BJ (cell line): ENCODE data around the gene CKB. TPM values are rescaled to one million over a fixed set of nuclear protein-coding genes. Genes with fewer than 3 reads are reported as not detected.

Experiments
- CTCF ChIA-PET: fragments of 350-600 bp; formaldehyde crosslinking; extraction: SDS; loops from one replicate; lab custom pipeline; 2021; ENCODE audit warnings: antibody characterized with exemption, inconsistent platforms; lab: Yijun Ruan, JAX
- POLR2A ChIA-PET: fragments of 300-600 bp; sonication (Branson Sonifier 250); formaldehyde crosslinking; extraction: SDS; loops from one replicate; lab custom pipeline; 2021; ENCODE audit warnings: antibody characterized with exemption; lab: Charles Lee
- DNase-seq: peaks from one replicate; pipeline ENCODE4 v3.0.0-alpha.2; 2011; ENCODE audit warnings: low read depth
- H3K27me3 ChIP-seq: 2 replicates; pipeline ENCODE4 v1.6.0; 2011; ENCODE audit warnings: low read length; ENCODE audit not compliant: control insufficient read depth, insufficient read depth
- H3K36me3 ChIP-seq: 2 replicates; pipeline ENCODE4 v1.5.1; 2011; ENCODE audit warnings: low read length; ENCODE audit not compliant: control insufficient read depth, insufficient read depth
- H3K4me3 ChIP-seq: 2 replicates; pipeline ENCODE4 v1.5.1; 2011; ENCODE audit warnings: low read depth, mild to moderate bottlenecking, control low read depth, low read length
- CTCF ChIP-seq: IDR thresholded peaks from 2 replicates; pipeline ENCODE4 v1.5.1; 2011; ENCODE audit warnings: low read depth, mild to moderate bottlenecking, control low read depth, inconsistent platforms, low read length, moderate library complexity; ENCODE audit not compliant: insufficient read depth
- polyA plus RNA-seq: library from polyadenylated mRNA; depleted of rRNA; stranded (reverse); fragments of >200 nt; gene quantifications from 2 replicates; pipeline ENCODE4 v1.2.3, GENCODE V29; 2011; rRNA removed
- small RNA-seq: library from RNA; depleted of rRNA; stranded (forward); fragments of <200 nt; gene quantifications from one replicate; pipeline ENCODE3, GENCODE V24; 2012; ENCODE audit warnings: low replicate concordance, low read depth; ENCODE audit not compliant: insufficient read length

Gene CKB
- polyA plus RNA-seq, 1 experiment, result 74.7 TPM

DNA sequence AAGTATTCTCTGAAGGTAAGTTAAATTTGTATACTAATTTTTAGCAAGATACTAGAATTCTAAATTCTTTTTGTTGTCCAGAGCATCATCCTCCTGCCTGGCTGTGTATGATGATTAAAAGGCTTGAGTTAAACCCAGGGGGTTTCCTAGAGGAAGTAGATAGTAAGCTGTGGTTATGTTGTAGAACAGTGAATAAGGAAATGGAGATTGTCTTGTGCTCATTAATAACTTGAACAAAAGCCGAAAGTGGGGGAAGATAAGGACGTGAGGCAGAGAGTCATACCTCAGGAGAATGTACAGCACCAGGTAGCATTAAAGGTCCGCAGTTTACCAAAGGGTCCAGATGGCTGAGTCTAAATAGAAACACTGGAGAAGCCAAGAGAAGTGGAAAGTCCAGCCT, 42.0 kb downstream of the CKB start:
- TF ChIP-seq CTCF, result no peak

DNA sequence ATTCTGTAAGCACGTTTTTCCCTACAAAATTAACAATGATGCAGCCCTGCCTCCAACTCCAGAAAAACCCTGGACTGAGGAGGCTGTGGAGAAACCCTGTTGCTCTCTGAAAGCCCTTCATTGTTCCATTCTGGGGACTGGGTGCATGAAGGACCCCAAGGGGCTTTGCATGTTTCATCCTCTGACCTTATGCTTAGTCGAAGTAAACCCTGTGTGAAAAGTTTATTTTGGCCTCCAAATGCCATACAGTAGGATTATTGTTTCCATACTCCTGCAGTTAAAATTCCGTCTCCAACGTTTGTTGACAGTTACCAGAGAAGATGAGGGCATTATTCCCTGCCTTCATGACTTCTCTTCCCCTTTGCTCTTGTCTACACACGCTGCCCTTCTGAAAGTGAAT, 46.0 kb downstream of the CKB start:
- TF ChIP-seq CTCF, result no peak
- ChIA-PET CTCF (no interaction called here), POLR2A (no interaction called here)
- H3K4me3 ChIP-seq, result no peak overlapping the region
- H3K36me3 ChIP-seq, result peaks cover 17% of the 10 kb centered on the region
- H3K27me3 ChIP-seq, result no peaks in the 10 kb centered on the region
- no peak for DNase-seq

More for the DNA sequence above, 42.0 kb downstream of the CKB start:
- Histone ChIP-seq H3K36me3 (peaks cover 12% of the 10 kb centered on the region), H3K4me3 (no peak overlapping the region), H3K27me3 (no peaks in the 10 kb centered on the region)
- DNase-seq, result no peak
- ChIA-PET CTCF (no interaction called here), POLR2A (no interaction called here)

GRCh38 chr14:103476065-103476464, 46.6 kb downstream of the CKB start:
- no peak for DNase-seq
- ChIA-PET CTCF (no interaction called here), POLR2A (no interaction called here)
- no peaks in the 10 kb centered on the region for H3K27me3 ChIP-seq
- no peak overlapping the region for H3K4me3 ChIP-seq
- H3K36me3 ChIP-seq, result peaks cover 19% of the 10 kb centered on the region
- TF ChIP-seq CTCF, result no peak

GRCh38 chr14:103474893-103475292, 47.7 kb downstream of the CKB start:
- ChIA-PET CTCF (no interaction called here), POLR2A (no interaction called here)
- Histone ChIP-seq H3K27me3 (no peaks in the 10 kb centered on the region), H3K36me3 (peaks cover 22% of the 10 kb centered on the region), H3K4me3 (no peak overlapping the region)
- no peak for TF ChIP-seq CTCF
- DNase-seq, result no peak

DNA sequence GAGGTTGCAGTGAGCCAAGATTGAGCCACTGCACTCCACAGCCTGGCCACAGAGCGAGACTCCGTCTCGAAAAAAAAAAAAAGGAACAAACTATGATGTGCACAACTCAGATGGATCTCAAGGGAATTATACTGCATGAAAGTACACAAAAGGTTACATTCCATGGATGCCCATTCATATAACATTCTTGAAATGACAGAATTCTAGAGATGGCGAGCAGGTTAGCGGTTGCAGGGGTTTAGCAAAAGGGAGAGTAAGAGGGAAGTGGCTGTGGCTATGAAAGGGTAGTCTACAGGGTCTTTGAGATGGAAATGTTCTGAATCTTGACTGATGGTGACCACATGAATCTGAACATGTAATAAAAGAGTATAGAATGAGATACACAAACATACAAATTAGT, 49.7 kb downstream of the CKB start:
- no peak overlapping the region for H3K4me3 ChIP-seq
- ChIA-PET CTCF (interaction anchor here (1.1 kb wide), 1 partner anchor 82 kb away, joined by 3 read pairs; no protein-coding TSS in a partner anchor), POLR2A (no interaction called here)
- DNase-seq, result no peak
- peaks cover 23% of the 10 kb centered on the region for H3K36me3 ChIP-seq
- H3K27me3 ChIP-seq, result no peaks in the 10 kb centered on the region
- TF ChIP-seq CTCF, result no peak

Small RNA genes lying within 50 kb of the gene (small RNA-seq; reads per million reads assigned to genes)
- not detected for gene RNU4-68P
- not detected for gene RNU7-160P

Other genes with a start within 250 kb of the CKB start
- gene EIF5, start 188.6 kb downstream of the CKB start, polyA plus RNA-seq, result 282 and 340 TPM in 2 replicates
- 73.9 and 87.0 TPM in 2 replicates for gene MARK3, start 137.4 kb downstream of the CKB start, polyA plus RNA-seq
- gene TRMT61A, start 6.4 kb upstream of the CKB start, polyA plus RNA-seq, result 6.2 and 11.7 TPM in 2 replicates
- 4.9 and 7.9 TPM in 2 replicates for gene BAG5, start 39.8 kb upstream of the CKB start, polyA plus RNA-seq
- 16.9 and 25.8 TPM in 2 replicates for gene COA8, start 40.1 kb upstream of the CKB start, polyA plus RNA-seq
- 112 and 123 TPM in 2 replicates for gene KLC1, start 106.4 kb upstream of the CKB start, polyA plus RNA-seq
- gene XRCC3, start 192.6 kb upstream of the CKB start, polyA plus RNA-seq, result 4.2 and 5.6 TPM in 2 replicates
- 77.6 and 84.0 TPM in 2 replicates for gene ZFYVE21, start 193.0 kb upstream of the CKB start, polyA plus RNA-seq